HG02884 (cell line): ENCODE measurements around the gene PEAK1.

Source experiments
- ATAC-seq: cut with Tn5 transposase; IDR thresholded peaks from one replicate; pipeline ENCODE4 v1.9.1; 2021; ENCODE audit warnings: mild to moderate bottlenecking, moderate library complexity; ENCODE audit not compliant: unreplicated experiment

The PEAK1 gene

GRCh38 chr15:77419836-77420609 is at the start of gene PEAK1:
PEAK1 (minus strand) TSS chr15:77420104; CDS start chr15:77181926, 238,178 bp downstream.
- peak; percentile 86 for ATAC-seq

- ATAC-seq: no peak
Measured at GRCh38 chr15:77468896-77469295, 49.0 kb upstream of the PEAK1 start.

GRCh38 chr15:77466521-77466920 is 46.6 kb upstream of the PEAK1 start:
- no peak for ATAC-seq

GRCh38 chr15:77464129-77464865 is 44.4 kb upstream of the PEAK1 start:
- ATAC-seq: no peak

- no peak for ATAC-seq
Measured at GRCh38 chr15:77461486-77461885, 41.6 kb upstream of the PEAK1 start.

GRCh38 chr15:77459031-77459430 is 39.1 kb upstream of the PEAK1 start:
- no peak for ATAC-seq

- no peak for ATAC-seq
Measured at GRCh38 chr15:77457905-77458265, 38.0 kb upstream of the PEAK1 start.

- ATAC-seq: no peak
Measured at GRCh38 chr15:77457191-77457904, 37.4 kb upstream of the PEAK1 start.

GRCh38 chr15:77456746-77457145 is 36.8 kb upstream of the PEAK1 start:
- no peak for ATAC-seq

GRCh38 chr15:77455696-77456321 is 35.9 kb upstream of the PEAK1 start:
- no peak for ATAC-seq

GRCh38 chr15:77454951-77455350 is 35.0 kb upstream of the PEAK1 start:
- no peak for ATAC-seq

- no peak for ATAC-seq
Measured at GRCh38 chr15:77454265-77454664, 34.4 kb upstream of the PEAK1 start.

GRCh38 chr15:77446840-77447390 is 27.0 kb upstream of the PEAK1 start:
- no peak for ATAC-seq

- ATAC-seq: peak; percentile 70
Measured at GRCh38 chr15:77440378-77440999, 20.6 kb upstream of the PEAK1 start.

- no peak for ATAC-seq
Measured at GRCh38 chr15:77437264-77437663, 17.4 kb upstream of the PEAK1 start.

- no peak for ATAC-seq
Measured at GRCh38 chr15:77436822-77437221, 16.9 kb upstream of the PEAK1 start.

- ATAC-seq: no peak
Measured at GRCh38 chr15:77430652-77431051, 10.7 kb upstream of the PEAK1 start.

GRCh38 chr15:77430213-77430612 is 10.3 kb upstream of the PEAK1 start:
- ATAC-seq: no peak

- ATAC-seq: no peak
Measured at GRCh38 chr15:77426871-77427270, 7.0 kb upstream of the PEAK1 start.

GRCh38 chr15:77426377-77426776 is 6.5 kb upstream of the PEAK1 start:
- no peak for ATAC-seq
